Esophagus muscularis mucosa (tissue), 4 donors: ENCODE results near the gene SLC22A13. TPM values are rescaled to one million over a fixed set of nuclear protein-coding genes. Genes with fewer than 3 reads are reported as not detected.
A peak's percentile ranks its signal among the peaks of the same experiment; 100 is the strongest.
"Not testable (repeated sequence)": the region's sequence is repeated elsewhere in the genome, so short reads cannot be mapped to it uniquely, and the experiment has no call there.

Source experiments
- DNase-seq: peaks from one replicate; pipeline ENCODE4 v3.0.0-alpha.2; 2017; ENCODE audit errors: extremely low spot score
- H3K27ac ChIP-seq, 4 donors: fragments of 200-600 bp; sonication (generic); replicated peaks in 1 of 4; 1 replicate in 3 of 4; 2 replicates in 1 of 4; pipeline ENCODE4 v1.5.1; 2016 to 2019; ENCODE audit warnings: mild to moderate bottlenecking in 1 of 4
- H3K27me3 ChIP-seq, 4 donors: fragments of 200-600 bp; sonication (generic); one replicate each; pipeline versions ENCODE4 v1.5.1 to v1.6.0; 2016 to 2019
- H3K36me3 ChIP-seq, 4 donors: fragments of 200-600 bp; sonication (generic); one replicate each; pipeline ENCODE4 v1.5.1; 2016 to 2019
- H3K4me1 ChIP-seq, 4 donors: fragments of 200-600 bp; sonication (generic); one replicate each; pipeline ENCODE4 v1.5.1; 2016 to 2019
- H3K4me3 ChIP-seq, 4 donors: fragments of 200-600 bp; sonication (generic); 1 replicate in 2 of 4; 2 replicates in 2 of 4; pipeline ENCODE4 v1.5.1; 2016 to 2019; ENCODE audit warnings: mild to moderate bottlenecking in 4 of 4, moderate library complexity in 1 of 4
- H3K9me3 ChIP-seq, 4 donors: fragments of 200-600 bp; sonication (generic); 1 replicate in 3 of 4; 2 replicates in 1 of 4; pipeline ENCODE4 v1.5.1; 2016 to 2019
- CTCF ChIP-seq, 3 experiments: fragments of 200-600 bp in 2 of 3; fragments of 450-650 bp in 1 of 3; sonication (generic) in 2 of 3; IDR thresholded peaks; one replicate each; pipeline ENCODE4 v1.5.1; 2017 to 2019; ENCODE audit warnings: antibody characterized with exemption in 3 of 3, mild to moderate bottlenecking in 2 of 3, moderate library complexity in 1 of 3
- EP300 ChIP-seq: sonication (generic); formaldehyde crosslinking; IDR thresholded peaks from one replicate; pipeline ENCODE4 v1.6.1; 2017; ENCODE audit warnings: antibody characterized with exemption
- POLR2A ChIP-seq: fragments of 450-650 bp; IDR thresholded peaks from one replicate; pipeline ENCODE4 v1.6.1; 2017; ENCODE audit warnings: antibody characterized with exemption, moderate library complexity, mild to moderate bottlenecking, low read depth
- POLR2AphosphoS5 ChIP-seq, 2 donors: sonication (generic); formaldehyde crosslinking; IDR thresholded peaks; one replicate each; pipeline ENCODE4 v1.6.1; 2017; ENCODE audit warnings: antibody characterized with exemption in 2 of 2
- WGBS: methylation state at CpG from one replicate; pipeline ENCODE4 v1.1.5; 2018; 5-methylcytosine and 5-hydroxymethylcytosine counted together
- intact Hi-C: fragments of 100-400 bp; cut with DNase I; formaldehyde crosslinking; loops from one replicate; pipeline ENCODE4 v1.15.1; 2023
- total RNA-seq, 4 donors: library from RNA; depleted of rRNA; stranded (reverse); fragments of >200 nt; gene quantifications; one replicate each; pipeline versions ENCODE4 v1.1.0 to v1.2.1, GENCODE V29; 2016

Gene SLC22A13
- total RNA-seq, 4 donors from 2014 or later = 0.17 to 0.29 TPM; not detected in 2

- Histone ChIP-seq H3K27me3 (no peaks in the 10 kb centered on the region), H3K9me3 (peaks cover 0 to 14% (median 6%) of the 10 kb centered on the region in 4 donors), H3K27ac (no peak overlapping the region), H3K36me3 (peaks cover 15 to 71% (median 47%) of the 10 kb centered on the region in 4 donors), H3K4me3 (no peak overlapping the region), H3K4me1 (no peaks in the 10 kb centered on the region)
- intact Hi-C loops = no loop called here
- DNase-seq = no peak
- TF ChIP-seq POLR2AphosphoS5 (IDR thresholded peaks at IDR 0.05) (no peak), CTCF (IDR thresholded peaks at IDR 0.05) (no peak), POLR2A (no peak), EP300 (no peak)
Observed at GRCh38 chr3:38235466-38235865, 30.1 kb upstream of the SLC22A13 start.

GRCh38 chr3:38238416-38239008, 27.1 kb upstream of the SLC22A13 start:
- Histone ChIP-seq H3K4me1 (no peaks in the 10 kb centered on the region), H3K27me3 (no peaks in the 10 kb centered on the region), H3K36me3 (peaks cover 15 to 61% (median 39%) of the 10 kb centered on the region in 4 donors), H3K27ac (no peak overlapping the region), H3K9me3 (peaks cover 0 to 14% (median 6%) of the 10 kb centered on the region in 4 donors), H3K4me3 (no peak overlapping the region)
- no peak for TF ChIP-seq POLR2A
- no peak for TF ChIP-seq POLR2AphosphoS5 (IDR thresholded peaks at IDR 0.05)
- TF ChIP-seq CTCF (IDR thresholded peaks at IDR 0.05) = no peak
- no peak for TF ChIP-seq EP300
- intact Hi-C loops = no loop called here
- WGBS = 93% methylated on average over 2 of the region's 2 CpGs
- no peak for DNase-seq

DNA sequence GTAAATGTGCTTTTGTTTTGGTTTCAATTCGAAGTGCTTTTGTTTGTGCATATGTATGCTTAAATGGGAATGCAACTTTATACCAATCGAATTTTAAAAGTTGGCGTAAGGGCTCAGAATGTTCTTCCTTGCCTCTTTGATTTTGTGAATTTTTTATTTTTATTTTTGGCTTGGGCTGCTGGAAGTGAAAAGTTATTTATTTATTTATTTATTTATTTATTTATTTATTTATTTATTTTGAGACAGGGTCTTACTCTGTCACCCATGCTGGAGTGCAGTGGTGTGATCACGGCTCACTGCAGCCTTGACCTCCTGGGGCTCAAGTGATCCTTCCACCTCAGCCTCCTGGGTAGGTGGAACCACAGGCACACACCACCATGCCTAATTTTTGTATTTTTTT, 22.8 kb upstream of the SLC22A13 start:
- H3K4me1 ChIP-seq = peaks cover 0 to 10% (median 7%) of the 10 kb centered on the region in 4 donors
- H3K4me3 ChIP-seq, H3K27ac ChIP-seq, DNase-seq, H3K27me3 ChIP-seq, intact Hi-C loops: not testable (repeated sequence)
- WGBS = over 99% methylated on average over 4 of the region's 4 CpGs
- peaks cover 5 to 58% (median 21%) of the 10 kb centered on the region in 4 donors for H3K36me3 ChIP-seq
- H3K9me3 ChIP-seq = peaks cover 0 to 12% (median 5%) of the 10 kb centered on the region in 4 donors

- intact Hi-C loops = loop anchor here (5.0 kb wide), 1 partner anchor 109 kb away; the partner anchor contains the start of genes ACAA1 and MYD88
- H3K4me1 ChIP-seq = peaks cover 0 to 10% (median 8%) of the 10 kb centered on the region in 4 donors
- TF ChIP-seq CTCF (IDR thresholded peaks at IDR 0.05) (no peak), EP300 (no peak), POLR2A (no peak), POLR2AphosphoS5 (IDR thresholded peaks at IDR 0.05) (no peak)
Observed at GRCh38 chr3:38245930-38246329, 19.7 kb upstream of the SLC22A13 start.

DNA sequence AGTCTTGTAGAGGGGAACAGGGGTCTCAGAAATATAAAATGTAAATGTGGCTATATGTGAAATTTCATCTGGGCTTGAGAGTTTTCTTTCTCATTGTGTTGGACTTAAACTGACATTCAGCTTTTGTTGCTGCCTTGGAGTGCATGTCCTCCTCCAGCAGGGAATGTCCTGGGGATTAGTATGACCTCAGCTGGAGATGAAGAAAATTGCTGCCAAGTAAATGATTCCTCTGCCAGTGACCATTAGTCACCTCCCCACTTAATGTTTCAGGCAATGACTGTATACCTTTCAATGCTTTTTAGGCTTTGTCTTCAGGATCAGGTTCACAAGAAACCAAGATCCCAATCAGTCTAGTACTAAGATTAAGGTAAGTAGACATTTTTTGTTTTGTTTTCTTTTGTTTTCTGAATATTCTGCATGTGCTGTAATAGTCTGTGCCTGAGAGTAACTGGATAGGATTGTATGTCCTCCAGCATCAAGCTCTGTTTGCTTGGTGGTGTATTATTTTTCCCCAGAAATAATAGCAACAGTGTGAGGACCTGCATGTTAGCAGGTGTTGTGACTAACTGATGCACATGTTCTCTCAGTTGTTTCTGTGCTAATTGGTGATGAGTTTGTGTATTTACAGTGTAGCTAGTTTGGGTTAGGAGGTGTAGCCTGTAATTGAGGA, 18.1 kb upstream of the SLC22A13 start:
- DNase-seq = no peak
- intact Hi-C loops = loop anchor here (5.0 kb wide), 1 partner anchor 110 kb away; the partner anchor contains the start of genes ACAA1 and MYD88
- peaks cover 19 to 82% (median 48%) of the 10 kb centered on the region in 4 donors for H3K36me3 ChIP-seq
- peaks cover 0 to 10% (median 8%) of the 10 kb centered on the region in 4 donors for H3K4me1 ChIP-seq
- H3K9me3 ChIP-seq = no peaks in the 10 kb centered on the region
- no peak overlapping the region for H3K4me3 ChIP-seq
- H3K27ac ChIP-seq = no peak overlapping the region
- TF ChIP-seq EP300 = no peak
- no peak for TF ChIP-seq POLR2A
- peak; percentile 20 to 26 for TF ChIP-seq POLR2AphosphoS5 (IDR thresholded peaks at IDR 0.05)
- peak in 2 of 3 experiments; percentile 25 to 36 for TF ChIP-seq CTCF (IDR thresholded peaks at IDR 0.05)
- no peaks in the 10 kb centered on the region for H3K27me3 ChIP-seq

More at GRCh38 chr3:38245930-38246329, 19.7 kb upstream of the SLC22A13 start:
- H3K27ac ChIP-seq = no peak overlapping the region
- no peak for DNase-seq
- no peaks in the 10 kb centered on the region for H3K9me3 ChIP-seq
- WGBS = 88% methylated on average over 4 of the region's 4 CpGs
- no peaks in the 10 kb centered on the region for H3K27me3 ChIP-seq
- peaks cover 5 to 69% (median 33%) of the 10 kb centered on the region in 4 donors for H3K36me3 ChIP-seq
- H3K4me3 ChIP-seq = no peak overlapping the region
